Measurements from ENCODE around the gene ATP5F1E. TPM values are rescaled to one million over a fixed set of nuclear protein-coding genes. Genes with fewer than 3 reads are reported as not detected.

ATP5F1E gene
- total and polyA plus RNA-seq, 2 donors (not counting 3 experiments of a cell fraction or from before 2014, with no cell fraction given) = 29.0 to 107 TPM

- Histone ChIP-seq H3K9me3 (replicated peaks; ENCODE audit: control insufficient read depth, insufficient read depth, low read length) (no peaks in the 10 kb centered on the region), H3K27ac (ENCODE audit: insufficient read depth, low read depth, low read length) (peak overlapping the region; percentile 26), H2AFZ (ENCODE audit: low read depth, low read length) (no peak overlapping the region), H3K27me3 (ENCODE audit: control insufficient read depth in 2 of 2, insufficient read depth in 2 of 2, low read length in 2 of 2) (no peaks in the 10 kb centered on the region), H3K36me3 (ENCODE audit: control insufficient read depth in 2 of 2, extremely low read depth in 1 of 2, insufficient read depth in 2 of 2, low read length in 2 of 2) (no peaks in the 10 kb centered on the region), H3K4me2 (ENCODE audit: insufficient read depth, low read length) (peak overlapping the region; percentile 9), H3K9ac (replicated peaks; ENCODE audit: extremely low read depth, insufficient read depth, low read length) (no peak overlapping the region), H4K20me1 (replicated peaks; ENCODE audit: control insufficient read depth, extremely low read depth, insufficient read depth, low read length) (no peaks in the 10 kb centered on the region), H3K4me3 (replicated peaks in 1 of 3; ENCODE audit: insufficient read depth in 1 of 3, low read depth in 1 of 3, low read length in 3 of 3) (no peak overlapping the region), H3K79me2 (ENCODE audit: control insufficient read depth, insufficient read depth, low read length) (no peaks in the 10 kb centered on the region), H3K4me1 (ENCODE audit: control insufficient read depth, extremely low read depth, insufficient read depth, low read length) (peaks cover 7% of the 10 kb centered on the region), H3K9me1 (replicated peaks; ENCODE audit: control insufficient read depth, extremely low read depth, insufficient read depth, low read length) (no peaks in the 10 kb centered on the region)
- CTCF ChIA-PET = interaction anchor here (1.5 to 3.4 kb wide), 2 partner anchors 11 to 206 kb away, joined by 3 to 14 read pairs; no protein-coding TSS in a partner anchor
- TF ChIP-seq POLR2A (IDR thresholded peaks at IDR 0.05; ENCODE audit: low read depth, low read length) = no peak
- TF ChIP-seq JUN (IDR thresholded peaks at IDR 0.05; ENCODE audit: borderline replicate concordance, insufficient read depth, insufficient read length, low read depth) = peak; percentile 51
- POLR2A ChIA-PET = no interaction called here
- FAIRE-seq (peak; percentile 61), DNase-seq (ENCODE audit: low read depth, low spot score) (peak; percentile 37)
- intact Hi-C loops (cut with micrococcal nuclease) (loop anchor here (10.0 kb wide), 2 partner anchors 362 to 928 kb away; partner anchors contain the start of genes FAM217B, PPP1R3D and STX16), dilution Hi-C loops (cut with MboI; ENCODE audit: extremely low pct_ligation_motif_present, low sequenced_read_pairs) (no loop called here)
- no TSS peak for BruUV-seq (replicated peaks)
Observed at GRCh38 chr20:59016795-59017492, 15.2 kb downstream of the ATP5F1E start.

- intact Hi-C loops (cut with micrococcal nuclease) = loop anchor here (10.0 kb wide), 2 partner anchors 361 to 929 kb away; partner anchors contain the start of genes FAM217B, PPP1R3D and STX16
- FAIRE-seq = no peak
- POLR2A ChIA-PET = no interaction called here
Observed at GRCh38 chr20:59015812-59016711, 16.1 kb downstream of the ATP5F1E start.

More at GRCh38 chr20:59015812-59016711, 16.1 kb downstream of the ATP5F1E start:
- Histone ChIP-seq H3K4me1 (ENCODE audit: control insufficient read depth, extremely low read depth, insufficient read depth, low read length) (peaks cover 15% of the 10 kb centered on the region), H3K27me3 (ENCODE audit: control insufficient read depth in 2 of 2, insufficient read depth in 2 of 2, low read length in 2 of 2) (no peaks in the 10 kb centered on the region), H3K36me3 (ENCODE audit: control insufficient read depth in 2 of 2, extremely low read depth in 1 of 2, insufficient read depth in 2 of 2, low read length in 2 of 2) (no peaks in the 10 kb centered on the region), H3K4me3 (replicated peaks in 1 of 3; ENCODE audit: insufficient read depth in 1 of 3, low read depth in 1 of 3, low read length in 3 of 3) (no peak overlapping the region), H3K27ac (ENCODE audit: insufficient read depth, low read depth, low read length) (no peak overlapping the region), H3K4me2 (ENCODE audit: insufficient read depth, low read length) (no peak overlapping the region), H2AFZ (ENCODE audit: low read depth, low read length) (no peak overlapping the region), H3K9me1 (replicated peaks; ENCODE audit: control insufficient read depth, extremely low read depth, insufficient read depth, low read length) (no peaks in the 10 kb centered on the region), H3K9ac (replicated peaks; ENCODE audit: extremely low read depth, insufficient read depth, low read length) (no peak overlapping the region), H4K20me1 (replicated peaks; ENCODE audit: control insufficient read depth, extremely low read depth, insufficient read depth, low read length) (no peaks in the 10 kb centered on the region), H3K79me2 (ENCODE audit: control insufficient read depth, insufficient read depth, low read length) (no peaks in the 10 kb centered on the region), H3K9me3 (replicated peaks; ENCODE audit: control insufficient read depth, insufficient read depth, low read length) (no peaks in the 10 kb centered on the region)
- dilution Hi-C loops (cut with MboI; ENCODE audit: extremely low pct_ligation_motif_present, low sequenced_read_pairs) = no loop called here
- TF ChIP-seq EZH2 (IDR thresholded peaks at IDR 0.05; ENCODE audit: borderline replicate concordance, low read depth, low read length, severe bottlenecking) = no peak
- no peak for TF ChIP-seq GATA2 (IDR thresholded peaks at IDR 0.05; ENCODE audit: insufficient read depth, insufficient read length, low read depth, low read length)
- no peak for TF ChIP-seq POLR2AphosphoS5 (IDR thresholded peaks at IDR 0.05; ENCODE audit: insufficient read depth, low read depth, low read length)
- TF ChIP-seq POLR2A (IDR thresholded peaks at IDR 0.05; ENCODE audit: low read depth, low read length) = no peak
- CTCF ChIA-PET = interaction anchor here (1.5 to 3.4 kb wide), 2 partner anchors 12 to 206 kb away, joined by 3 to 14 read pairs; no protein-coding TSS in a partner anchor
- no TSS peak for BruUV-seq (replicated peaks)
- DNase-seq (ENCODE audit: low read depth, low spot score) = no peak

Data from endothelial cell of umbilical vein (primary cell).